Mammary epithelial cell (primary cell): ENCODE data around the gene LYRM9.

Experiments
- EZH2 ChIP-seq: IDR thresholded peaks from 2 replicates; pipeline ENCODE4 v1.6.1; 2012; ENCODE audit warnings: low read length, inconsistent platforms, borderline replicate concordance
- TF ChIP-seq, protein P1 (sequence below), 2 donors: IDR thresholded peaks in 1 of 2; conservative IDR thresholded peaks in 1 of 2; 2 replicates each; pipeline ENCODE4 v1.5.1; 2011 to 2012; ENCODE audit warnings: inconsistent platforms in 2 of 2, low read length in 2 of 2, mild to moderate bottlenecking in 2 of 2, control low read depth in 1 of 2, low read depth in 1 of 2; ENCODE audit not compliant: insufficient read depth in 1 of 2; ENCODE audit errors: extremely low read depth in 1 of 2

DNA sequence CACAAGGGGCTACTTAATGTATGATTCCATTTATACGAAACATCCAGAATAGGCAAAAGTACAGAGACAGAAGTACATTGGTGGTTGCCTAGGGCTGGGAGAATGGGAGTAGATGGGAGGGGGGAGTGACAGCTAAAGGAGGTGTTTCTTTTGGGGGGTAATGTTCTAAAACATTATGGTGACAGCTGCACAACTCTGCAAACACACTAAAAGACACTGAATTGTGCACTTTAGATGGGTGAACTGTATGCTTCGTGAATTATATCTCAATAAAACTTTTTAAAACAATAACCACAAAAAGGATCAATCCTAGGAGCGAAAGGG is 661 bp downstream of the LYRM9 start:
- TF ChIP-seq, protein P1, sequence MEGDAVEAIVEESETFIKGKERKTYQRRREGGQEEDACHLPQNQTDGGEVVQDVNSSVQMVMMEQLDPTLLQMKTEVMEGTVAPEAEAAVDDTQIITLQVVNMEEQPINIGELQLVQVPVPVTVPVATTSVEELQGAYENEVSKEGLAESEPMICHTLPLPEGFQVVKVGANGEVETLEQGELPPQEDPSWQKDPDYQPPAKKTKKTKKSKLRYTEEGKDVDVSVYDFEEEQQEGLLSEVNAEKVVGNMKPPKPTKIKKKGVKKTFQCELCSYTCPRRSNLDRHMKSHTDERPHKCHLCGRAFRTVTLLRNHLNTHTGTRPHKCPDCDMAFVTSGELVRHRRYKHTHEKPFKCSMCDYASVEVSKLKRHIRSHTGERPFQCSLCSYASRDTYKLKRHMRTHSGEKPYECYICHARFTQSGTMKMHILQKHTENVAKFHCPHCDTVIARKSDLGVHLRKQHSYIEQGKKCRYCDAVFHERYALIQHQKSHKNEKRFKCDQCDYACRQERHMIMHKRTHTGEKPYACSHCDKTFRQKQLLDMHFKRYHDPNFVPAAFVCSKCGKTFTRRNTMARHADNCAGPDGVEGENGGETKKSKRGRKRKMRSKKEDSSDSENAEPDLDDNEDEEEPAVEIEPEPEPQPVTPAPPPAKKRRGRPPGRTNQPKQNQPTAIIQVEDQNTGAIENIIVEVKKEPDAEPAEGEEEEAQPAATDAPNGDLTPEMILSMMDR (conservative IDR thresholded peaks at IDR 0.05 in 1 of 2, IDR thresholded peaks at IDR 0.05 in 1 of 2; ENCODE audit: extremely low read depth in 1 of 2, insufficient read depth in 1 of 2, low read depth in 1 of 2, low read length in 2 of 2), result no peak
- TF ChIP-seq EZH2, result no peak
